HepG2 (cell line): ENCODE measurements around the gene SERPINB6. TPM values are rescaled to one million over a fixed set of nuclear protein-coding genes. Genes with fewer than 3 reads are reported as not detected.

Source experiments
- ARID2 ChIP-seq: sonication (generic); formaldehyde crosslinking; IDR thresholded peaks from 2 replicates; pipeline ENCODE4 v1.8.1; 2022; ENCODE audit warnings: mild to moderate bottlenecking, missing genetic modification reagents, borderline replicate concordance
- DNMT3B ChIP-seq: conservative IDR thresholded peaks from 2 replicates; pipeline ENCODE4 v1.6.1; 2016; ENCODE audit warnings: missing biosample characterization, control low read depth
- FOXA1 ChIP-seq, 2 experiments: fragments of 450-650 bp in 1 of 2; sonication (generic) in 1 of 2; formaldehyde crosslinking in 1 of 2; IDR thresholded peaks; 2 replicates each; pipeline versions ENCODE4 v1.4.0 to v1.6.1; 2016 to 2020; ENCODE audit warnings: missing genetic modification reagents in 1 of 2
- GATAD2A ChIP-seq: IDR thresholded peaks from 2 replicates; pipeline ENCODE4 v1.6.1; 2016
- JUN ChIP-seq: sonication (generic); formaldehyde crosslinking; IDR thresholded peaks from 2 replicates; pipeline ENCODE4 v1.4.0; 2020; ENCODE audit warnings: mild to moderate bottlenecking, missing genetic modification reagents
- MIER2 ChIP-seq: IDR thresholded peaks from 2 replicates; pipeline ENCODE4 v1.6.1; 2016; ENCODE audit warnings: missing biosample characterization, missing genetic modification reagents
- RXRB ChIP-seq: IDR thresholded peaks from 2 replicates; pipeline ENCODE4 v1.6.1; 2016; ENCODE audit warnings: borderline replicate concordance, missing genetic modification reagents, missing compliant biosample characterization
- SMAD3 ChIP-seq: sonication (generic); formaldehyde crosslinking; IDR thresholded peaks from 2 replicates; pipeline ENCODE4 v1.4.0; 2020; ENCODE audit warnings: missing genetic modification reagents
- SOX13 ChIP-seq, 3 experiments: fragments of 450-650 bp in 1 of 3; sonication (generic) in 1 of 3; formaldehyde crosslinking in 1 of 3; IDR thresholded peaks in 2 of 3; conservative IDR thresholded peaks in 1 of 3; 2 replicates each; pipeline versions ENCODE4 v1.5.0 to v1.6.1; 2016 to 2020; ENCODE audit warnings: antibody characterized with exemption in 1 of 3, mild to moderate bottlenecking in 1 of 3, missing compliant biosample characterization in 1 of 3, missing genetic modification reagents in 1 of 3, moderate library complexity in 1 of 3
- THAP11 ChIP-seq: IDR thresholded peaks from 2 replicates; pipeline ENCODE4 v1.6.1; 2016; ENCODE audit warnings: missing biosample characterization, missing genetic modification reagents
- U2AF1 ChIP-seq: fragments of 200-400 bp; formaldehyde crosslinking; optimal IDR thresholded peaks from 2 replicates; pipeline ENCODE3; 2017; ENCODE audit warnings: mild to moderate bottlenecking, low read depth, low read length
- ZNF10 ChIP-seq: sonication (generic); formaldehyde crosslinking; IDR thresholded peaks from 2 replicates; pipeline ENCODE4 v1.4.0; 2020; ENCODE audit warnings: mild to moderate bottlenecking, low read depth, missing genetic modification reagents, borderline replicate concordance
- ZNF292 ChIP-seq: sonication (generic); formaldehyde crosslinking; IDR thresholded peaks from 2 replicates; pipeline ENCODE4 v1.8.1; 2022; ENCODE audit warnings: mild to moderate bottlenecking, low read depth, missing genetic modification reagents, borderline replicate concordance
- ZNF598 ChIP-seq: sonication (generic); formaldehyde crosslinking; IDR thresholded peaks from 2 replicates; pipeline ENCODE4 v1.5.1; 2020; ENCODE audit warnings: mild to moderate bottlenecking, missing genetic modification reagents, borderline replicate concordance
- polyA plus RNA-seq, 8 experiments: library from polyadenylated mRNA; depleted of rRNA in 3 of 8; stranded (reverse) in 7 of 8; unstranded in 1 of 8; fragments of >200 nt; fragmentation: Illumina TruSeq in 4 of 8; extraction: Trizol in 4 of 8; gene quantifications; 2 replicates each; pipeline versions ENCODE4 v1.2.1 to v1.2.3, GENCODE V29; 2011 to 2016; ENCODE audit warnings: low read depth in 4 of 8, missing spikeins in 1 of 8, mixed read lengths in 1 of 8; ENCODE audit not compliant: insufficient read depth in 1 of 8
- total RNA-seq, 5 experiments: library from RNA; depleted of rRNA; stranded (reverse); fragments of >200 nt; fragmentation: Illumina TruSeq; extraction: Trizol; gene quantifications; 2 replicates each; pipeline ENCODE4 v1.2.3, GENCODE V29; 2016; ENCODE audit warnings: low read depth in 1 of 5
- TF ChIP-seq, protein P1 (sequence below): sonication (generic); formaldehyde crosslinking; IDR thresholded peaks from 2 replicates; pipeline ENCODE4 v1.5.0; 2020; ENCODE audit warnings: mild to moderate bottlenecking, missing genetic modification reagents, borderline replicate concordance
- TF ChIP-seq, protein P2 (sequence below): sonication (generic); formaldehyde crosslinking; IDR thresholded peaks from 2 replicates; pipeline ENCODE4 v1.8.0; 2022; ENCODE audit warnings: mild to moderate bottlenecking, missing genetic modification reagents, borderline replicate concordance
- TF ChIP-seq, protein P3 (sequence below): sonication (generic); formaldehyde crosslinking; IDR thresholded peaks from 2 replicates; pipeline ENCODE4 v1.5.0; 2020; ENCODE audit warnings: missing genetic modification reagents
- TF ChIP-seq, protein P4 (sequence below): sonication (generic); formaldehyde crosslinking; conservative IDR thresholded peaks from 2 replicates; pipeline ENCODE4 v1.4.0; 2020; ENCODE audit warnings: missing genetic modification reagents
- TF ChIP-seq, protein P5 (sequence below): sonication (generic); formaldehyde crosslinking; IDR thresholded peaks from 2 replicates; pipeline ENCODE4 v1.4.0; 2020; ENCODE audit warnings: mild to moderate bottlenecking, missing genetic modification reagents

The SERPINB6 gene
- total and polyA plus RNA-seq, 2 of the 13 experiments (the other 11 are each of a cell fraction or from before 2014, with no cell fraction given) = 38.2 to 61.3 TPM

DNA sequence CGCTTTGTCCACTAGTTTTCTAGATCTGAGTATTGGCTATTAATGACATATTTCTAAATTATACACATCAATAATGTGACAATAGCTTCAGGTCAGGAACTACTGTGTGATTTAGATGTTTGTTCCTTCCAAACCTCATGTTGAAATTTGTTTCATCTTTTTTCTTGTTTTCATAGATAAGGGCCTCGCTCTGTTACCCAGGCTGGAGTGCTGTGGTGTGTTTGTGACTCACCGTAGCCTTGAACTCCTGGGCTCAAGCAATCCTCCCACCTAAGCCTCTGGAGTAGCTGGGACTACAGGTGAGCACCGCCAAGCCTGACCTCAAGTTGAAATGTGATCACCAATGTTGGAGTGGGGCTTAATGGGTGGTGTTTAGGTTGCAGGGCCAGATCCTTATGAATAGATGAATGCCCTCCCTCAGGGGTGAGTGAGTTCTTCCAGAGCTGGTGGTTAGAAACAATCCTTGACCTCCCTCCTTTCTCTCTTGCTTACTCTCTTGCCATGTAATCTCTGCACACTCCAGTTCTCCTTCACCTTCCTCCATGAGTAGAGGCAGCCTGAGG is 22.5 kb upstream of the SERPINB6 start (continued):
- TF ChIP-seq, protein P1, sequence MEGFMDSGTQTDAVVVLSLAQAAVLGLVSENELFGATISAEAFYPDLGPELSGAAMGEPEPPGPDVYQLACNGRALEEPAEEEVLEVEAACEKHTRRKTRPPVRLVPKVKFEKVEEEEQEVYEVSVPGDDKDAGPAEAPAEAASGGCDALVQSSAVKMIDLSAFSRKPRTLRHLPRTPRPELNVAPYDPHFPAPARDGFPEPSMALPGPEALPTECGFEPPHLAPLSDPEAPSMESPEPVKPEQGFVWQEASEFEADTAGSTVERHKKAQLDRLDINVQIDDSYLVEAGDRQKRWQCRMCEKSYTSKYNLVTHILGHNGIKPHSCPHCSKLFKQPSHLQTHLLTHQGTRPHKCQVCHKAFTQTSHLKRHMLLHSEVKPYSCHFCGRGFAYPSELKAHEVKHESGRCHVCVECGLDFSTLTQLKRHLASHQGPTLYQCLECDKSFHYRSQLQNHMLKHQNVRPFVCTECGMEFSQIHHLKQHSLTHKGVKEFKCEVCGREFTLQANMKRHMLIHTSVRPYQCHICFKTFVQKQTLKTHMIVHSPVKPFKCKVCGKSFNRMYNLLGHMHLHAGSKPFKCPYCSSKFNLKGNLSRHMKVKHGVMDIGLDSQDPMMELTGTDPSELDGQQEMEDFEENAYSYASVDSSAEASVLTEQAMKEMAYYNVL (CRISPR knock-in tag) = peak; percentile 79; the same call in 1 of the 2 replicates
- no peak for TF ChIP-seq ZNF10 (CRISPR knock-in tag)
- TF ChIP-seq SMAD3 (CRISPR knock-in tag) = peak; percentile 76; the same call in 1 of the 2 replicates
- peak; percentile 82 for TF ChIP-seq SOX13 (IDR thresholded peaks at IDR 0.05)
- TF ChIP-seq SOX13 (CRISPR knock-in tag; conservative IDR thresholded peaks at IDR 0.05 in 1 of 2, IDR thresholded peaks at IDR 0.05 in 1 of 2) = peak in 1 of 2 experiments; percentile 94; a peak in 2 of 4 replicates
- peak; percentile 49; the same call in 1 of the 2 replicates for TF ChIP-seq DNMT3B
- TF ChIP-seq ZNF598 (CRISPR knock-in tag) = no peak
- TF ChIP-seq, protein P2, sequence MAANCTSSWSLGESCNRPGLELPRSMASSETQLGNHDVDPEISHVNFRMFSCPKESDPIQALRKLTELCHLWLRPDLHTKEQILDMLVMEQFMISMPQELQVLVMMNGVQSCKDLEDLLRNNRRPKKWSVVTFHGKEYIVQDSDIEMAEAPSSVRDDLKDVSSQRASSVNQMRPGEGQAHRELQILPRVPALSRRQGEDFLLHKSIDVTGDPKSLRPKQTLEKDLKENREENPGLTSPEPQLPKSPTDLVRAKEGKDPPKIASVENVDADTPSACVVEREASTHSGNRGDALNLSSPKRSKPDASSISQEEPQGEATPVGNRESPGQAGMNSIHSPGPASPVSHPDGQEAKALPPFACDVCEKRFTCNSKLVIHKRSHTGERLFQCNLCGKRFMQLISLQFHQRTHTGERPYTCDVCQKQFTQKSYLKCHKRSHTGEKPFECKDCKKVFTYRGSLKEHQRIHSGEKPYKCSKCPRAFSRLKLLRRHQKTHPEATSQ (CRISPR knock-in tag) = no peak
- TF ChIP-seq MIER2 (CRISPR knock-in tag) = peak; percentile 50; the same call in 1 of the 2 replicates
- TF ChIP-seq RXRB = peak; percentile 91
- TF ChIP-seq, protein P3, sequence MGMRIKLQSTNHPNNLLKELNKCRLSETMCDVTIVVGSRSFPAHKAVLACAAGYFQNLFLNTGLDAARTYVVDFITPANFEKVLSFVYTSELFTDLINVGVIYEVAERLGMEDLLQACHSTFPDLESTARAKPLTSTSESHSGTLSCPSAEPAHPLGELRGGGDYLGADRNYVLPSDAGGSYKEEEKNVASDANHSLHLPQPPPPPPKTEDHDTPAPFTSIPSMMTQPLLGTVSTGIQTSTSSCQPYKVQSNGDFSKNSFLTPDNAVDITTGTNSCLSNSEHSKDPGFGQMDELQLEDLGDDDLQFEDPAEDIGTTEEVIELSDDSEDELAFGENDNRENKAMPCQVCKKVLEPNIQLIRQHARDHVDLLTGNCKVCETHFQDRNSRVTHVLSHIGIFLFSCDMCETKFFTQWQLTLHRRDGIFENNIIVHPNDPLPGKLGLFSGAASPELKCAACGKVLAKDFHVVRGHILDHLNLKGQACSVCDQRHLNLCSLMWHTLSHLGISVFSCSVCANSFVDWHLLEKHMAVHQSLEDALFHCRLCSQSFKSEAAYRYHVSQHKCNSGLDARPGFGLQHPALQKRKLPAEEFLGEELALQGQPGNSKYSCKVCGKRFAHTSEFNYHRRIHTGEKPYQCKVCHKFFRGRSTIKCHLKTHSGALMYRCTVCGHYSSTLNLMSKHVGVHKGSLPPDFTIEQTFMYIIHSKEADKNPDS (CRISPR knock-in tag) = 0 out of 2 replicates have a peak, but pooled peaks have one; percentile 18
- no peak for TF ChIP-seq U2AF1
- TF ChIP-seq ZNF292 = no peak
- peak; percentile 87 for TF ChIP-seq JUN (CRISPR knock-in tag)
- TF ChIP-seq GATAD2A (CRISPR knock-in tag) = peak; percentile 95
- TF ChIP-seq, protein P4, sequence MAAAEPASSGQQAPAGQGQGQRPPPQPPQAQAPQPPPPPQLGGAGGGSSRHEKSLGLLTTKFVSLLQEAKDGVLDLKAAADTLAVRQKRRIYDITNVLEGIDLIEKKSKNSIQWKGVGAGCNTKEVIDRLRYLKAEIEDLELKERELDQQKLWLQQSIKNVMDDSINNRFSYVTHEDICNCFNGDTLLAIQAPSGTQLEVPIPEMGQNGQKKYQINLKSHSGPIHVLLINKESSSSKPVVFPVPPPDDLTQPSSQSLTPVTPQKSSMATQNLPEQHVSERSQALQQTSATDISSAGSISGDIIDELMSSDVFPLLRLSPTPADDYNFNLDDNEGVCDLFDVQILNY = no peak
- no peak for TF ChIP-seq ARID2
- TF ChIP-seq FOXA1 (IDR thresholded peaks at IDR 0.05) = no peak
- TF ChIP-seq FOXA1 (CRISPR knock-in tag; IDR thresholded peaks at IDR 0.05) = peak; percentile 78
- TF ChIP-seq THAP11 = peak; percentile 70
- TF ChIP-seq, protein P5, sequence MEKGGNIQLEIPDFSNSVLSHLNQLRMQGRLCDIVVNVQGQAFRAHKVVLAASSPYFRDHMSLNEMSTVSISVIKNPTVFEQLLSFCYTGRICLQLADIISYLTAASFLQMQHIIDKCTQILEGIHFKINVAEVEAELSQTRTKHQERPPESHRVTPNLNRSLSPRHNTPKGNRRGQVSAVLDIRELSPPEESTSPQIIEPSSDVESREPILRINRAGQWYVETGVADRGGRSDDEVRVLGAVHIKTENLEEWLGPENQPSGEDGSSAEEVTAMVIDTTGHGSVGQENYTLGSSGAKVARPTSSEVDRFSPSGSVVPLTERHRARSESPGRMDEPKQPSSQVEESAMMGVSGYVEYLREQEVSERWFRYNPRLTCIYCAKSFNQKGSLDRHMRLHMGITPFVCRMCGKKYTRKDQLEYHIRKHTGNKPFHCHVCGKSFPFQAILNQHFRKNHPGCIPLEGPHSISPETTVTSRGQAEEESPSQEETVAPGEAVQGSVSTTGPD = peak; percentile 77; the same call in 1 of the 2 replicates
